ENCODE data around the gene AQP5.

- TF ChIP-seq CTCF (IDR thresholded peaks at IDR 0.05), result no peak
- no peak for TF ChIP-seq POLR2A (IDR thresholded peaks at IDR 0.05)
- TF ChIP-seq EP300 (IDR thresholded peaks at IDR 0.05), result no peak
Measured at GRCh38 chr12:49983892-49984291, 22.2 kb downstream of the AQP5 start.
